Stimulated activated CD4-positive, alpha-beta T cell treated with anti-CD3 and anti-CD28 coated beads, Interleukin-2, amount 100 ng/mL, for 48 hours (primary cell): ENCODE measurements around the gene UNC79.
"Not testable (repeated sequence)": the region's sequence is repeated elsewhere in the genome, so short reads cannot be mapped to it uniquely, and the experiment has no call there.

Source experiments
- DNase-seq, 2 donors: peaks; one replicate each; pipeline ENCODE4 v3.0.0-alpha.2; 2020

The UNC79 gene

GRCh38 chr14:93496856-93497741 lies 66.4 kb downstream of the UNC79 start:
- DNase-seq: no peak

DNA sequence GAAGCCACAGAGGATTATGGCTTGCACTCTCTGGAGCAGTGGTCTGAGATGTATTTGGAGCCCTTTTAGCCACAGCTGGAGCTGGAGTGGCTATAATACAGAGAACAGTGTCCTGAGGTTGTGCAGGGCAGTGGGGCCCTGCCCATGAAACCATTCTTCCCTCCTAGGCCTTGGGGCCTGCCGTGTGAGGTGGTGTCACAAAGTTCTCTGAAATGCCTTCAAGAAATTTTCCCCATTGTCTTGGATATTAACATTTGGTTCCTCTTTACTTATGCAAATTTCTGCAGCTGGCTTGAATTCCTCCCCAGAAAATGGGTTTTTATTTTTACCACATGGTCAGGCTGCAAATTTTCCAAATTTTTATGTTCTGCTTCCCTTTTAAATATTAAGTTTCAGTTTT lies 79.3 kb downstream of the UNC79 start:
- no peak for DNase-seq

DNA sequence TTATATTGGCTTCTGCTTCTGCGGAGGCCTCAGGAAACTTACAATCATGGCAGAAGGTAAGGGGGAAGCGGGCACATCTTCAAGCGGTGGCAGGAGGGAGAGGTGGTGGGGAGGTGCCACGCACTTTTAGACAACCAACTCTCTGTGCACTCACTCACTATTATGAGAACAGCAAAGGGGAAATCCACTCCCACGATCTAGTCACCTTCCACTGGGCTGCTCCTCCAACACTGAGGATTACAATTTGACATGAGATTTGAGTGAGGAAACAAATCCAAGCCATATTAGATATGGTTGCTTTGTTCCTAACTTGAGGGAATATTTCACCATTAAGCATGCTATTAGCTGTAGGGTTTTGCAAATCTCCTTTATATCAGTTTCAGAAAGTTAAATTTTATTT lies 80.3 kb downstream of the UNC79 start:
- no peak for DNase-seq

DNA sequence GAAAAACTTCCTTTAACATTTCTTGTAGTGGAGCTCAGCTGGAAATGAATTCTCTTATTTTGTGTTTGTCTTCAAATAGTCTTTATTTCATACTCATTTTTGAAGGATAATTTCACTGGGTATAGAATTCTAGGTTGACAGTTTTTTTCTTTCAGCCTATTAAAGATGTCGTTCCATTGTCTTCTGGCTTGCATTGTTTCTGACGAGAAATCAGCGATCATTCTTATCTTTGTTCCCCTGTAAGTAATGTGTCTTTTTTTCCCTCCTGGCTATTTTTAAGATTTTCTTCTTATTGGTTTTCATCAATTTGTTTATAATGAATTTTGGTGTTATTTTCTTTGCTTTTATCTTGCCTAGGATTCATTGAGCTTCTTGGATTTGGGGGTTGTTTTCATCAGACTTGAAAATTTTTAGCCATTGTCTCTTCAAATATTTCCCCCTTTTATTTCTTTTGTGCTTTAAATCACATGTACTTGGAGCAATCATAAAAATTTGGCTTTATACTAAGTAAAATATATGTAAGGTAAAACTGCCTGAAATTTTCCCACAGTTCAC lies 89.4 kb downstream of the UNC79 start:
- no peak for DNase-seq

DNA sequence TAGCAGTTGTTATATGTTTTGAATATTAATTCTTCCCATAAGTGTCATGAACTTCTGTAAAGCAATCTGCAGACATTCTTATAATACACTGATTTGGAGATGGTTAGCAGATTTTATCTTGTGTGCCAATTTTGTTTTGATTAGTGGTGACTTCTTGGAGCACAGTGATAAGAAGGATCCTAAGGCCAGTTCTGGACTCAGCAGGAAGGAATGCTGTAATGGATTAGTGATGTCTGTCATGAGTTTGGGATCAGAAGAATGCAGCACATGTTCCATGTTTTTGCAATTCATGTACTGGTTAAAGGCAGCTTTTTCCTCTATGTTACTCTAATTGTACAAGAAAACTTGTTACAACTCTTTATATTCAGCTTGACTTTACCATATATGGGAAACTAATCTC lies 91.5 kb downstream of the UNC79 start:
- DNase-seq: no peak

- not testable (repeated sequence) for DNase-seq
Observed at GRCh38 chr14:93525216-93525615, 94.5 kb downstream of the UNC79 start.

- no peak for DNase-seq
Observed at GRCh38 chr14:93525696-93526451, 95.1 kb downstream of the UNC79 start.

DNA sequence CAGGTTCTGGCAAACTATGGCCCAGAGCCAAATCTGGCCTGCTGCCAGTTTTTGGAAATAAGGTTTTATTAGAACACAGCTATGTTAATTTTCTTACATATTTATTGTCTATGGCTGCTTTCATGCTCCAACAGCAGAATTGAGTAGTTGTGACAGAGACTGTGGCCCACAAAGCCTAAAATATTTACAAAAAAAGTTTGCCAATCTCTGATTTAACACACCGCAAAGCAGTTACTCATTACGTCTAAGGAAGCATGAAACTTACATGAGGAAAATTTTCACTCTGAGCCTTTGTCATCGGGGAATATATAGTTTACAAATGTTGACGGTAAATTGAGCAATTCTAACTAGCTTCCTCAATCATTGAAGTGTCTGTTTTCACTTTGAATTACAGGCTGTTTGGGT lies 96.5 kb downstream of the UNC79 start:
- no peak for DNase-seq

DNA sequence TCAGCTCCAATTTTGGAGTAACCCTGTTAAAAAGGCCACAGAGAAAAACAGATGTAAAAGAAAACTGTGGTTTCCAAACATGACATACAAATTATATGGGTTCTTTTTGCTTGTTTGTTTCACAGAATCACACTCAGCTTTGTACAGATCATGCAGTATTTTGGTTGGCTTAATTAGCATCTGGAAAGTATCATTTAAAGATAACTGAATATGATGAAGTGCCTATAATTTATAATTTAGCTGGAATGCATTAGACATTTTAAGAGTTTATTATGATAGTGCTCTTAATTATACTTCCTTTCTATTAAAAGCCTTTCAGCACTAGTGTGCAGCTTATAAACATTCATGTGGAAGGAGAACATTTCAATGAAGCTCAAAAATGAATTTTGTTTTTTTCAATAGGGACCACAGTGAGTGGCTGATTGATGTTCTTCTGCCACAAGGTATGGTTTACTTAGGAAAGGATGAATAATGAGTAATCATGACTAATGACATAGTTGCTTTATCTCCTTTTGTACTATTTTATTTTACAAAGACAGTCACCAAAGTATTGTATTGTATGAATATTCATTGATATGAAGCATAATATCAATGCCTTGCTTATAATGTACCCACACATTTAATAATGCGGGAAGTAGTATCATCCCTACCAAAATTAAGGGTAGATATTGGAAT lies 98.3 kb downstream of the UNC79 start:
- no peak for DNase-seq

DNA sequence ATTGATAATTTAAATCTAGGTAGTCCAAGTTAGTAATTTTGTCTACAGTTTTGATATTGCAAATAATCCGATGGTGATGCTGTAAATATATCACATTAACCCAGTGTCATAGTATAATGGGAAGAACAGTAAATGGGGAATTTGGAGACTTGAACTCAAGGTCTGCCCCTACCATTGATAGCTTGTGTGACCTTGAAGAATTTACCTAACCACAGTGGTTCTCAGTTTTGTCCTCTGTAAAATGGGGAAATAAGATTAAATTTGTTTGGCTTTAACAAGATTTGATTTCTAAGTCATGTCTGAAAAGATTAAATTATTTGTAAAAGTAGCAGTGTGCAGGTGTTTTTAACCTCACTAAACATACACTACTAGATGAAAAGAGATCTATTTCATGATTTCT lies 100.9 kb downstream of the UNC79 start:
- DNase-seq: no peak

DNA sequence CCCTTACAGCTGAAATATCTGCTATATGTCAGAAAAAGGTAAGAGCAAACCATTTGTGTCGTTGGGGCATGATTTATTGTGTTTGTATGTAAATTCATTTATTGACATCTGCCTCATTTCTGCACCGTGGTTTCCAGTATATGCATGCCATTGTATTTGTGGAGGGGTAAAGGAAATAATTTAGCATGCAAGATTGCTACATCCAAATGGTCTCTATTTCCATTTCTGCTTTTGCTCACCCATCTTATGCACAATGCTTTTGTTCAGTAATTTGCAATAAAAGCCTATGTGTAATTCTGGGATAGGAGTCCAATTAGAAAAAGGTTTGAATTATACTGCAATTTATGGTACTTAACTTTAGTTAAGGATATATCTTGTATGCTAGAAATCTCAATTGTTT lies 101.8 kb downstream of the UNC79 start:
- DNase-seq: no peak

DNA sequence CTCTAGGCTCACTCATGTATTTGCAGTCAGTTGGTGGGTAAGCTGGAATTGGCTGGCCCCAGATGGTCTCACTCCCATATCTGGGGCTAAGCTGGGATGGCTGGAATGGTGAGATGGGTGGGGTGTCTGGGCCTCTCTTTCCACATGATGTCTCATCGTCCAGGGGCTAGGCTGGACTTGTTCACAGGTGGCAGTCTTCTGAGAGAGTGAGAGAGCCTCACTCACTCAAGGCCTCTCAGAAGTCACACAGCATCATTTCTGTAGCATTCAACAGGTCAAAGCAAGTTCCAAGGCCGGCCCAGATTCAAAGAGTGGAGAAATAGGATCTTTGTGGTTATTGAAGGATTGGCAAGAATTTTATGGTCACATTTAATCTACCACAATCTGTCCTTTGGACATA lies 102.7 kb downstream of the UNC79 start:
- no peak for DNase-seq

- no peak for DNase-seq
Observed at GRCh38 chr14:93533842-93534241, 103.1 kb downstream of the UNC79 start.

- DNase-seq: no peak
Observed at GRCh38 chr14:93535537-93535936, 104.8 kb downstream of the UNC79 start.

- no peak for DNase-seq
Observed at GRCh38 chr14:93536945-93537344, 106.2 kb downstream of the UNC79 start.

- no peak for DNase-seq
Observed at GRCh38 chr14:93537951-93538350, 107.2 kb downstream of the UNC79 start.

DNA sequence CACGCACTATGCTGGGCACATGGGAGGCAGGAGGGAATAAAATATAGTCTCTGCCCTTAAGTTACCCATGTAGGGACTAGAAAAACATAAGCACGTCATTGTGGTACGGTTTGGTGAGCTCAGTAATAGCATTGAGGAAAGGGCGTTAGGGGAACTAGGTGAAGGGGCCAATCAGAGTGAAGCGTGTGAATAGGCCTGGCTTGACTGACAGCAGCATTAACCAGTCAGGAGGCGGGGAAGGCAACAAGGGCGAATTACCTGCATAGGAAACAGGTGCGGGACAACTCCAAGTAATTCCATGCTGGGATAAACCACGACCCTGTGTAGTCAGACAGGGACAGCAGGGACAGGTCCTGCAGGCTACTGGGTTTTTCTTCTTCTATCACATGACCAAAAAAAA lies 107.7 kb downstream of the UNC79 start:
- no peak for DNase-seq

DNA sequence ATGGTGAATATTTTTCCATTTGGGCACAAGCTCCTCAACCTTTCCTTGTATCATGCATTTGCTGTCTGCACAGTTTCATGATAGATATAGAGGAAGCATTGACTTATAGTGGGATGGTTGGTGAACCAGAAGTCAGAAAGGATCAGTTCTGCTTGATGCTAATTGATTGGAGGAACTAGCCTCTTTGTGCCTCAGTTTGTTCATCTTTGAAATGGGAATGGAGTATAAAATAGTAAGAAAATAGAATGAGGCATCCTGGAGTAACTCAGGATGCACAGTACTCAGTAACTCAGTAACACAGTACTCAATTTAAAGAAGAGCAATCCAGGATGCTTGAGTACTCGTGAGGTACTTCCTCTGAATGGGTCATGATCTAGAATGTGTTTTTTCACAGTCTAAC lies 109.5 kb downstream of the UNC79 start:
- no peak for DNase-seq

GRCh38 chr14:93543766-93544165 lies 113.0 kb downstream of the UNC79 start:
- no peak for DNase-seq

DNA sequence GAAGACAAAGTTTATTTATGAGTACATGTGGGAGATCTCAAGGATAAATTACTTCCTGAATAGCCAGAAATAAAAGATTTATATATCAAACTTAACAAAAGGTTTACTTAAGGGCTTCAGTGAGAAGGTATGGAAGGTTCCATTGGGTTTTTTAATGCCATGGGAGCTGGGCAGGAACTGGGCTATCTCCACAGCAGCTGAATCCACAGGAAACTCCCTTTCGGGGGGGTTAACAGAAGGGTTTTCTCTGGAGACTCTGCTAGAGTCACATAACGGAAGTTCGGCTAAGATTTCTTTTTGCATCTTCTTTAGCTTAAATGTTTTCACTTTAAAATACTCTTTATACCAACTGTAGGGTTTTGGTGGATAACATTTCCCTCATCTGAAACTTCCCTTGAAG lies 113.5 kb downstream of the UNC79 start:
- no peak for DNase-seq

GRCh38 chr14:93546642-93547041 lies 115.9 kb downstream of the UNC79 start:
- no peak for DNase-seq

DNA sequence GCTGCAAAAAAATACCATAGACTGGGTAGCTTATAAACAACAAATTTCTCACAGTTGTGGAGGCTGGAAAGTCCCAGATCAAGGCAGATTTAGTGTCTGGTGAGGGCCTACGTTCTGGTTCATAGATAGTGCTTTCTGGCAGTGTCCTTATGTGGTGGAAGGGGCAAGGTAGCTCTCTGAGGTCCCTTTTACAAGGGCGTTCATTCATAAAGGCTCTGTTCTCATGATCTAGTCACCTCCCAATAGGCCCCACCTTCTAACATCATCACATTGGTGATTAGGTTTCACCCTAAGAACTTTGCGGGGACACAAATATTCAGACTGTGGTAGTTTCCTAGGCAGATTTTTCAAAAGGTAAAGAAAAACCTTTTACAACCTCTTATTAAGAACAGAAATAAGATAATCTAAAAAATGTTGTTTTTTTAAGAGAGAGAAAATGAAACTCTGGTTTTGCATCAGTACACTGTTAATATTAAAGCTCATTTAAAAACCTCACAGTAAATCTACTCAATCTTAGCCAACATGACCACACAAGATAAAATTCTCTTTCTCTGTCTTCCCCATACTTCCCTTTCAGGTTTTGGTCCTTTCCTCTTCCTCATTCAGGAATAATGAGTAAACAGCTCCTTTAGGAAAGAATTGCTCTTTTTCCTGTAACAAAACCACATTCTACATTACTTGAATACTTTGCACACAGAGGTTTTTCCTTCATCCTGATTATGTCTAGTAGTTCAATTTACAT lies 117.5 kb downstream of the UNC79 start:
- DNase-seq: no peak

DNA sequence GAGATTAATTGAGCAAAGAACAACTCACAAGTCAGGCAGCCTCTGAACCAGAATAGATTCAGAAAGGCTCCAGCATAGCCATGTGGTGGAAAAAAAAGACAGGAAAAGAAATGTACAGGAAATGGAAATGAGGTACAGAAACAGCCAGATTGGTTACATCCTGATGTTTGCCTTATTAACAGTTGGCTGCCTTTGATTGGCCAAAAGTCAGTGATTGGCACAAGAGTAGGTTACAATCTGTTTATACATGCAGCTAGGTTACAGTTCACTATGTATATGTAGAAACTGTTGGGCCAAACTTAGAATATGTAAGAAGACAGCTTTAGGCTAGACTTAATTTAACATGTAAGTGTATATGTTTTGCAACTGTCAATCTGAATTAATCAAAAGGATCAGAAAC lies 118.9 kb downstream of the UNC79 start:
- DNase-seq: no peak
